Activated naive CD4-positive, alpha-beta T cell treated with anti-CD3 and anti-CD28 coated beads for 36 hours (primary cell): ENCODE data around the gene CISTR. TPM values are rescaled to one million over a fixed set of nuclear protein-coding genes. Genes with fewer than 3 reads are reported as not detected.

ENCODE experiments used
- CTCF ChIA-PET: fragments of 350-600 bp; sonication (Branson Sonifier 250); formaldehyde crosslinking; loops from one replicate; lab custom pipeline; 2021; ENCODE audit warnings: antibody characterized with exemption; lab: Charles Lee
- DNase-seq: peaks from one replicate; pipeline ENCODE4 v3.0.0-alpha.2; 2020
- H3K27ac Mint-ChIP-seq: one replicate; pipeline ENCODE4 v1.8.0; 2021; ENCODE audit warnings: mild to moderate bottlenecking, mixed read lengths
- H3K27me3 Mint-ChIP-seq: one replicate; pipeline ENCODE4 v1.8.0; 2021; ENCODE audit warnings: low read depth, mixed read lengths
- H3K36me3 Mint-ChIP-seq: one replicate; pipeline ENCODE4 v1.8.0; 2021; ENCODE audit warnings: low read depth, mixed read lengths
- H3K4me1 Mint-ChIP-seq: one replicate; pipeline ENCODE4 v1.8.0; 2021; ENCODE audit warnings: low read depth, mixed read lengths
- H3K4me3 Mint-ChIP-seq: one replicate; pipeline ENCODE4 v1.8.0; 2021; ENCODE audit warnings: mild to moderate bottlenecking, moderate library complexity, mixed read lengths
- H3K9me3 Mint-ChIP-seq: one replicate; pipeline ENCODE4 v1.8.0; 2021; ENCODE audit warnings: mixed read lengths
- intact Hi-C: fragments of 100-400 bp; cut with micrococcal nuclease; formaldehyde crosslinking; loops from one replicate; pipeline ENCODE4 v1.15.1; 2023
- total RNA-seq, 2 experiments: library from RNA; stranded (reverse); gene quantifications; one replicate each; pipeline ENCODE4 v1.2.3, GENCODE V29; 2021

CISTR gene
- total RNA-seq, 2 experiments from 2014 or later: not detected

DNA sequence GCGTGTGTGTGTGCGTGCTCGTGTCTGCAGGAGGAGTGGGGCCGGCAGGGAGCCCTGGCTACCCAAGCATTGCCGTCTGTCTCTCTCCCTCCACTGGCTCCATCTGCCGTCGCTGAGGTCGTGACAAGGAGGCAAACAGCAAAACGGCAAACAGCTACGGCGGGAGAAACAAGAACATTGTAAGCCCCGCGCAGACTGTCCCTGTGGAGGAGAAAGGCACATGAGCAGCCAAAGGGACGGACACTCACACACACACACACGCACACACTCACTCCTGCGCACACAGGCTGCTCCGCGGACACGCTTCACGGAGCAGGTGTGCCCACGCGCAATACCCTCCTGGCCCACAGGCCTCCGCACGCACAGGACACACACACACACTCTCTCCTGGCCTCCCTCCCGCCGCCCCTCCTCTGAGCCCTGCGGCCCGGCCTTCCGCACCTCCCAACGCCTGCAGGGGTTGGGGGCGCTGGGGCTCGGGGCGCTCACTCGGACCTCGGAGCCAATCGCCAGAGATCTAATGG, 905 bp downstream of the CISTR start:
- Mint-ChIP-seq H3K4me3 (peak overlapping the region; percentile 49), H3K36me3 (no peaks in the 10 kb centered on the region)
- intact Hi-C loops: no loop called here

GRCh38 chr12:53749986-53750811, 1.6 kb downstream of the CISTR start:
- no peak overlapping the region for H3K27ac Mint-ChIP-seq

More for the DNA sequence above, 905 bp downstream of the CISTR start:
- CTCF ChIA-PET: interaction anchor here (0.5 kb wide), 1 partner anchor 795 kb away, joined by 3 read pairs; no protein-coding TSS in a partner anchor
- no peak for DNase-seq
- no peak overlapping the region for H3K27ac Mint-ChIP-seq
- peaks cover 8% of the 10 kb centered on the region for H3K4me1 Mint-ChIP-seq
- peaks cover 4% of the 10 kb centered on the region for H3K27me3 Mint-ChIP-seq
- H3K9me3 Mint-ChIP-seq: no peaks in the 10 kb centered on the region

GRCh38 chr12:53748072-53748840, 3.5 kb downstream of the CISTR start:
- intact Hi-C loops: no loop called here
- no peak overlapping the region for H3K4me3 Mint-ChIP-seq
- no peak overlapping the region for H3K27ac Mint-ChIP-seq
- no peaks in the 10 kb centered on the region for H3K9me3 Mint-ChIP-seq
- CTCF ChIA-PET: interaction anchor here (2.4 to 7.0 kb wide), 9 partner anchors 9 to 205 kb away, joined by 13 to 236 read pairs (median 41); partner anchors contain the start of gene CALCOCO1
- H3K4me1 Mint-ChIP-seq: peaks cover 8% of the 10 kb centered on the region
- no peak for DNase-seq
- peaks cover 16% of the 10 kb centered on the region for H3K27me3 Mint-ChIP-seq
- H3K36me3 Mint-ChIP-seq: no peaks in the 10 kb centered on the region

More at GRCh38 chr12:53749986-53750811, 1.6 kb downstream of the CISTR start:
- H3K4me3 Mint-ChIP-seq: peak overlapping the region; percentile 49
- intact Hi-C loops: no loop called here
- CTCF ChIA-PET: interaction anchor here (1.3 kb wide), 1 partner anchor 48 kb away, joined by 5 read pairs; no protein-coding TSS in a partner anchor
- H3K9me3 Mint-ChIP-seq: no peaks in the 10 kb centered on the region
- peaks cover 6% of the 10 kb centered on the region for H3K27me3 Mint-ChIP-seq
- H3K36me3 Mint-ChIP-seq: no peaks in the 10 kb centered on the region
- no peak for DNase-seq
- H3K4me1 Mint-ChIP-seq: peaks cover 8% of the 10 kb centered on the region

- no peak for DNase-seq
- CTCF ChIA-PET: interaction anchor here (0.8 to 7.0 kb wide), 22 partner anchors 10 to 239 kb away, joined by 3 to 236 read pairs (median 10); partner anchors contain the start of genes ATP5MC2 and CALCOCO1
- peaks cover 8% of the 10 kb centered on the region for H3K4me1 Mint-ChIP-seq
- H3K36me3 Mint-ChIP-seq: no peaks in the 10 kb centered on the region
- no peak overlapping the region for H3K4me3 Mint-ChIP-seq
- peaks cover 20% of the 10 kb centered on the region for H3K27me3 Mint-ChIP-seq
- intact Hi-C loops: no loop called here
- no peaks in the 10 kb centered on the region for H3K9me3 Mint-ChIP-seq
- no peak overlapping the region for H3K27ac Mint-ChIP-seq
Observed at GRCh38 chr12:53747095-53747494, 4.7 kb downstream of the CISTR start.

- Mint-ChIP-seq H3K4me1 (peaks cover 5% of the 10 kb centered on the region), H3K36me3 (no peaks in the 10 kb centered on the region), H3K4me3 (no peak overlapping the region), H3K9me3 (no peaks in the 10 kb centered on the region), H3K27ac (no peak overlapping the region), H3K27me3 (peaks cover 20% of the 10 kb centered on the region)
- CTCF ChIA-PET: interaction anchor here (0.8 to 7.0 kb wide), 32 partner anchors 10 to 238 kb away, joined by 3 to 236 read pairs (median 6); partner anchors contain the start of genes ATP5MC2, CALCOCO1 and HOXC10
- intact Hi-C loops: loop anchor here (1.0 kb wide), 3 partner anchors 11 to 203 kb away; partner anchors contain the start of gene ATP5MC2
- peak; percentile 94 for DNase-seq
Observed at GRCh38 chr12:53746592-53747092, 5.1 kb downstream of the CISTR start.

- DNase-seq: no peak
- Mint-ChIP-seq H3K27me3 (peaks cover 20% of the 10 kb centered on the region), H3K9me3 (no peaks in the 10 kb centered on the region), H3K4me3 (no peak overlapping the region), H3K27ac (no peak overlapping the region), H3K4me1 (no peaks in the 10 kb centered on the region), H3K36me3 (no peaks in the 10 kb centered on the region)
- intact Hi-C loops: no loop called here
- CTCF ChIA-PET: interaction anchor here (0.9 to 7.0 kb wide), 15 partner anchors 8 to 201 kb away, joined by 3 to 236 read pairs (median 12); partner anchors contain the start of genes ATP5MC2 and CALCOCO1
Observed at GRCh38 chr12:53744751-53745150, 7.0 kb downstream of the CISTR start.

- intact Hi-C loops: no loop called here
- Mint-ChIP-seq H3K4me3 (no peak overlapping the region), H3K4me1 (peaks cover 2% of the 10 kb centered on the region), H3K27me3 (peaks cover 22% of the 10 kb centered on the region), H3K9me3 (no peaks in the 10 kb centered on the region), H3K27ac (no peak overlapping the region), H3K36me3 (no peaks in the 10 kb centered on the region)
- DNase-seq: no peak
- CTCF ChIA-PET: interaction anchor here (0.9 to 7.0 kb wide), 22 partner anchors 9 to 381 kb away, joined by 3 to 236 read pairs (median 6); partner anchors contain the start of genes ATP5MC2 and CALCOCO1
Observed at GRCh38 chr12:53744130-53744441, 7.7 kb downstream of the CISTR start.

- Mint-ChIP-seq H3K27me3 (peaks cover 26% of the 10 kb centered on the region), H3K36me3 (no peaks in the 10 kb centered on the region), H3K4me1 (peaks cover 7% of the 10 kb centered on the region), H3K4me3 (peak overlapping the region; percentile 14), H3K27ac (no peak overlapping the region), H3K9me3 (no peaks in the 10 kb centered on the region)
- peak; percentile 74 for DNase-seq
- CTCF ChIA-PET: interaction anchor here (0.8 to 7.0 kb wide), 25 partner anchors 10 to 381 kb away, joined by 3 to 236 read pairs (median 6); partner anchors contain the start of genes ATP5MC2 and CALCOCO1
- intact Hi-C loops: loop anchor here (1.0 kb wide), 2 partner anchors 16 to 41 kb away; partner anchors contain the start of gene CALCOCO1
Observed at GRCh38 chr12:53743266-53744129, 8.3 kb downstream of the CISTR start.

- CTCF ChIA-PET: interaction anchor here (1.0 to 2.6 kb wide), 5 partner anchors 15 to 41 kb away, joined by 3 to 16 read pairs (median 6); no protein-coding TSS in a partner anchor
- Mint-ChIP-seq H3K4me3 (no peak overlapping the region), H3K27me3 (peaks cover 22% of the 10 kb centered on the region)
Observed at GRCh38 chr12:53740130-53740491, 11.7 kb downstream of the CISTR start.

DNA sequence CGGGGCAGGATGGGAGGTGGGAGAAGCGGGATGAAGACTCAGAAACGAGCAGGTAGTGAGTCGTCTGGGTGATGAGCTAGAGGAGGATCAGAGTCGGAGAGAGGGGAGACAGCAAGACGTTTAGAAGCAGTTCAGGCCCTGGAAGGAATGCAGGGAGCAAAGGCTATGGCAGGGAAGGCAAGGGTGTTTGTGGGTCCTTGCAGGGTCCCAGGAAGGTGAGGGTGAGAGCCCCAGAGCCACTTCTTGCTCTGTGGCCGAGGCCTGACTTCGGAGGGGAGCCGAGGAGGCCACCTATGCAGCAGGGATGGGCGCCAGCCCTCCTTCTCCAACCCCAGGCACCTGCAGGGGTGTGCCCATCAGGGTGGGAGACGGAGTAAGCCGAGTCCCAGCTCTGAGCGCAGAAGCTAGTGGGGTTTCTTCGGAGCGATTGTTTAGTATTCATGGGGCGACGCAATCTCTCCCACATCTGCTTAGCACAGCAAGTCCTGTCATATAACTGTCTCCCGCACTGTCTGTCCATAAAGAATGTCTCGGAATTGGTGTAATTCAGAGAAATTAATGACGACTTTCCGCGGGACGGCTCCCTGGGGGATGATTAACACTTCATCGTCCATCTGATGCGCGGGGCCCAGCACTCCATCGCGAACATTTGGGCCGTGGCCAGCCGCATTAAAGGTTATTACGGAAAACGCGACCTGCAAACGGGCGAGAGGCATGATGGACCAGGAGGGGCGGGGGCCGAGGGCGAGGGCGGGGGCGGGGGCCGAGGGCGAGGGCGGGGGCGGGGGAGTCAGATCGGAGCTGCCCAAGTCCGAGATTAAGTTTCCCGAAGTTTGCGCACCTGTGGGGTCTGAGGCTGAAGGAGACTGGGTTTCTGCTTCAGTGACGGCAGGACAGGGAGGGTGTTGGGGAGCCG, 12.3 kb downstream of the CISTR start:
- intact Hi-C loops: no loop called here
- Mint-ChIP-seq H3K27me3 (peaks cover 19% of the 10 kb centered on the region), H3K36me3 (no peaks in the 10 kb centered on the region), H3K9me3 (no peaks in the 10 kb centered on the region), H3K4me3 (peak overlapping the region; percentile 49), H3K27ac (no peak overlapping the region), H3K4me1 (peaks cover 12% of the 10 kb centered on the region)
- no peak for DNase-seq
- CTCF ChIA-PET: interaction anchor here (0.6 to 2.6 kb wide), 7 partner anchors 9 to 40 kb away, joined by 3 to 16 read pairs (median 3); no protein-coding TSS in a partner anchor

More at GRCh38 chr12:53740130-53740491, 11.7 kb downstream of the CISTR start:
- no peaks in the 10 kb centered on the region for H3K9me3 Mint-ChIP-seq
- H3K27ac Mint-ChIP-seq: no peak overlapping the region
- H3K36me3 Mint-ChIP-seq: no peaks in the 10 kb centered on the region
- DNase-seq: no peak
- intact Hi-C loops: no loop called here
- peaks cover 12% of the 10 kb centered on the region for H3K4me1 Mint-ChIP-seq
